MM.1S (cell line): ENCODE data around the gene GRK2.

Experiments used
- DNase-seq: peaks from one replicate; pipeline ENCODE4 v3.0.0-alpha.2; 2015
- H2AFZ ChIP-seq: fragments of 300-600 bp; sonication (generic); 2 replicates; pipeline ENCODE4 v1.6.0; 2016; ENCODE audit warnings: antibody characterized with exemption, low read length
- H3F3A ChIP-seq: fragments of 300-600 bp; sonication (generic); 2 replicates; pipeline ENCODE4 v1.6.1; 2016; ENCODE audit warnings: mild to moderate bottlenecking, antibody characterized with exemption, low read length, moderate library complexity, mixed read lengths; ENCODE audit not compliant: insufficient read depth
- H3K27ac ChIP-seq: fragments of 300-600 bp; sonication (generic); 2 replicates; pipeline ENCODE4 v1.5.1; 2016; ENCODE audit warnings: mild to moderate bottlenecking, low read length
- H3K27me3 ChIP-seq: fragments of 300-600 bp; sonication (generic); replicated peaks from 2 replicates; pipeline ENCODE4 v1.6.0; 2016; ENCODE audit warnings: low read length; ENCODE audit not compliant: insufficient read depth
- H3K36me3 ChIP-seq: fragments of 300-600 bp; sonication (generic); replicated peaks from 2 replicates; pipeline ENCODE4 v1.6.1; 2016; ENCODE audit warnings: mild to moderate bottlenecking, low read length, mixed read lengths; ENCODE audit not compliant: insufficient read depth
- H3K4me1 ChIP-seq: fragments of 300-600 bp; sonication (generic); 2 replicates; pipeline ENCODE4 v1.6.1; 2016; ENCODE audit warnings: low read length, mixed read lengths
- H3K4me2 ChIP-seq: fragments of 300-600 bp; sonication (generic); 2 replicates; pipeline ENCODE4 v1.6.0; 2016; ENCODE audit warnings: low read depth, low read length
- H3K4me3 ChIP-seq: fragments of 300-600 bp; sonication (generic); 2 replicates; pipeline ENCODE4 v1.5.1; 2016; ENCODE audit warnings: low read length, mixed read lengths
- H3K79me2 ChIP-seq: fragments of 300-600 bp; sonication (generic); 2 replicates; pipeline ENCODE4 v1.6.1; 2016; ENCODE audit warnings: mixed run types, low read length, mixed read lengths
- H3K9ac ChIP-seq: fragments of 300-600 bp; sonication (generic); 2 replicates; pipeline ENCODE4 v1.6.1; 2016; ENCODE audit warnings: low read length, mixed read lengths
- H3K9me2 ChIP-seq: fragments of 300-600 bp; sonication (generic); replicated peaks from 2 replicates; pipeline ENCODE4 v1.6.1; 2016; ENCODE audit warnings: mild to moderate bottlenecking, low read length, mixed read lengths; ENCODE audit not compliant: insufficient read depth
- H3K9me3 ChIP-seq: fragments of 300-600 bp; sonication (generic); replicated peaks from 2 replicates; pipeline ENCODE4 v1.6.1; 2016; ENCODE audit warnings: mild to moderate bottlenecking, low read length, mixed read lengths; ENCODE audit not compliant: insufficient read depth
- H4K20me1 ChIP-seq: fragments of 300-600 bp; sonication (generic); 2 replicates; pipeline ENCODE4 v1.6.1; 2016; ENCODE audit warnings: mild to moderate bottlenecking, low read length, moderate library complexity, mixed read lengths; ENCODE audit not compliant: insufficient read depth
- EZH2 ChIP-seq: fragments of 300-600 bp; sonication (generic); optimal IDR thresholded peaks from 2 replicates; pipeline ENCODE3; 2017; ENCODE audit warnings: low read depth, mild to moderate bottlenecking, antibody characterized with exemption, low read length, mixed read lengths
- EZH2phosphoT487 ChIP-seq: fragments of 300-600 bp; sonication (generic); IDR thresholded peaks from 2 replicates; pipeline ENCODE4 v1.6.1; 2018; ENCODE audit warnings: antibody characterized with exemption, low read length
- TF ChIP-seq, protein P1 (sequence below): fragments of 300-600 bp; sonication (generic); IDR thresholded peaks from 2 replicates; pipeline ENCODE4 v1.5.1; 2016; ENCODE audit warnings: antibody characterized with exemption, low read length, mixed read lengths

The GRK2 gene

GRCh38 chr11:67277231-67277961 lies 11.1 kb downstream of the GRK2 start:
- H3F3A ChIP-seq, result peaks cover 27% of the 10 kb centered on the region
- H3K79me2 ChIP-seq, result peaks cover 96% of the 10 kb centered on the region
- peak overlapping the region; percentile 93 for H3K4me2 ChIP-seq
- H3K4me3 ChIP-seq, result peak overlapping the region; percentile 57
- no peaks in the 10 kb centered on the region for H3K9me3 ChIP-seq
- H3K9me2 ChIP-seq, result no peaks in the 10 kb centered on the region
- peaks cover 17% of the 10 kb centered on the region for H3K36me3 ChIP-seq
- DNase-seq, result peak; percentile 97
- H2AFZ ChIP-seq, result no peak overlapping the region
- peaks cover 11% of the 10 kb centered on the region for H4K20me1 ChIP-seq
- TF ChIP-seq EZH2 (no peak), EZH2phosphoT487 (no peak)
- TF ChIP-seq, protein P1, sequence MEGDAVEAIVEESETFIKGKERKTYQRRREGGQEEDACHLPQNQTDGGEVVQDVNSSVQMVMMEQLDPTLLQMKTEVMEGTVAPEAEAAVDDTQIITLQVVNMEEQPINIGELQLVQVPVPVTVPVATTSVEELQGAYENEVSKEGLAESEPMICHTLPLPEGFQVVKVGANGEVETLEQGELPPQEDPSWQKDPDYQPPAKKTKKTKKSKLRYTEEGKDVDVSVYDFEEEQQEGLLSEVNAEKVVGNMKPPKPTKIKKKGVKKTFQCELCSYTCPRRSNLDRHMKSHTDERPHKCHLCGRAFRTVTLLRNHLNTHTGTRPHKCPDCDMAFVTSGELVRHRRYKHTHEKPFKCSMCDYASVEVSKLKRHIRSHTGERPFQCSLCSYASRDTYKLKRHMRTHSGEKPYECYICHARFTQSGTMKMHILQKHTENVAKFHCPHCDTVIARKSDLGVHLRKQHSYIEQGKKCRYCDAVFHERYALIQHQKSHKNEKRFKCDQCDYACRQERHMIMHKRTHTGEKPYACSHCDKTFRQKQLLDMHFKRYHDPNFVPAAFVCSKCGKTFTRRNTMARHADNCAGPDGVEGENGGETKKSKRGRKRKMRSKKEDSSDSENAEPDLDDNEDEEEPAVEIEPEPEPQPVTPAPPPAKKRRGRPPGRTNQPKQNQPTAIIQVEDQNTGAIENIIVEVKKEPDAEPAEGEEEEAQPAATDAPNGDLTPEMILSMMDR, result no peak
- H3K27me3 ChIP-seq, result no peaks in the 10 kb centered on the region
- H3K4me1 ChIP-seq, result peaks cover 51% of the 10 kb centered on the region
- H3K27ac ChIP-seq, result peak overlapping the region; percentile 92
- H3K9ac ChIP-seq, result peak overlapping the region; percentile 82

GRCh38 chr11:67278135-67278938 lies 12.1 kb downstream of the GRK2 start:
- peaks cover 95% of the 10 kb centered on the region for H3K79me2 ChIP-seq
- H3K27me3 ChIP-seq, result no peaks in the 10 kb centered on the region
- H2AFZ ChIP-seq, result no peak overlapping the region
- TF ChIP-seq EZH2 (no peak), EZH2phosphoT487 (no peak)
- TF ChIP-seq, protein P1, result no peak
- H3F3A ChIP-seq, result peaks cover 27% of the 10 kb centered on the region
- peaks cover 2% of the 10 kb centered on the region; the same call in 1 of the 2 replicates for H4K20me1 ChIP-seq
- peak overlapping the region; percentile 93 for H3K4me2 ChIP-seq
- peak overlapping the region; percentile 92 for H3K27ac ChIP-seq
- no peaks in the 10 kb centered on the region for H3K9me2 ChIP-seq
- H3K4me1 ChIP-seq, result peaks cover 42% of the 10 kb centered on the region
- peaks cover 17% of the 10 kb centered on the region for H3K36me3 ChIP-seq
- H3K4me3 ChIP-seq, result peak overlapping the region; percentile 57
- no peaks in the 10 kb centered on the region for H3K9me3 ChIP-seq
- DNase-seq, result no peak
- H3K9ac ChIP-seq, result peak overlapping the region; percentile 82

DNA sequence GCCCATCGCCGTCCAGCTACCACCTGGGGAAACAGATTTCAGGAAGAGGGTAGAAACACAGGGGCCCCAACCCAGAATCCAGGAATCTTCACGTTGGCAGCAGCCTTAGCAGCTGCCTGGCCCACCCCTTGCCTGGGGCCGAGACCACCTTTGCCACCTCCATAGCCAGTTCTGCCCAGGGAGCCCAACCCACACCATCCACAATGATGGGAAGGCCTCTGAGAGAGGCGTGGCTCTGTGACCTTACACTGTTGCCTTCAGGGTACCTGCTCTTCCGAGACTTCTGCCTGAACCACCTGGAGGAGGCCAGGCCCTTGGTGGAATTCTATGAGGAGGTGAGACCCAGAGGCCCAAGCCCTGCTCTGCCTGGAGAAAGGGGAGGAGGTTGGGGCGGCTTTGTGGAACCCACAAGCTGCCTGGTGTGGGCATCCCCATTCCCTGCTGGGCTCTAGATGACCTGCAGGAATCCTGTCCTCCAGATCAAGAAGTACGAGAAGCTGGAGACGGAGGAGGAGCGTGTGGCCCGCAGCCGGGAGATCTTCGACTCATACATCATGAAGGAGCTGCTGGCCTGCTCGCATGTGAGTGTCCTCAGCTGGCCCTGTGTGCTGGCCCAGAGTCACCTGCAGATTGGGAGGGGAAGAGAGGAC lies 12.8 kb downstream of the GRK2 start:
- Histone ChIP-seq H3K4me3 (no peak overlapping the region), H3K4me2 (no peak overlapping the region), H3K27ac (peak overlapping the region; percentile 92; the same call in 1 of the 2 replicates), H3K9me2 (no peaks in the 10 kb centered on the region), H3K27me3 (no peaks in the 10 kb centered on the region), H4K20me1 (no peaks in the 10 kb centered on the region), H3K9ac (no peak overlapping the region), H3K79me2 (peaks cover 95% of the 10 kb centered on the region), H3K4me1 (peaks cover 41% of the 10 kb centered on the region), H3K9me3 (no peaks in the 10 kb centered on the region), H2AFZ (no peak overlapping the region), H3K36me3 (peaks cover 17% of the 10 kb centered on the region), H3F3A (peaks cover 32% of the 10 kb centered on the region)
- DNase-seq, result no peak
- TF ChIP-seq, protein P1, result no peak
